Choroid plexus epithelial cell (primary cell): Measurements from ENCODE around the gene UBR4.

Experiments used
- DNase-seq: peaks from one replicate; pipeline ENCODE4 v3.0.0-alpha.2; 2010; ENCODE audit warnings: low read depth
- H3K4me3 ChIP-seq: 2 replicates; pipeline ENCODE4 v1.5.1; 2011; ENCODE audit warnings: low read depth, mild to moderate bottlenecking, control low read depth, low read length, moderate library complexity
- TF ChIP-seq, protein P1 (sequence below): conservative IDR thresholded peaks from 2 replicates; pipeline ENCODE4 v1.5.1; 2011; ENCODE audit warnings: low read depth, mild to moderate bottlenecking, control low read depth, inconsistent platforms, low read length, moderate library complexity

The UBR4 gene

DNA sequence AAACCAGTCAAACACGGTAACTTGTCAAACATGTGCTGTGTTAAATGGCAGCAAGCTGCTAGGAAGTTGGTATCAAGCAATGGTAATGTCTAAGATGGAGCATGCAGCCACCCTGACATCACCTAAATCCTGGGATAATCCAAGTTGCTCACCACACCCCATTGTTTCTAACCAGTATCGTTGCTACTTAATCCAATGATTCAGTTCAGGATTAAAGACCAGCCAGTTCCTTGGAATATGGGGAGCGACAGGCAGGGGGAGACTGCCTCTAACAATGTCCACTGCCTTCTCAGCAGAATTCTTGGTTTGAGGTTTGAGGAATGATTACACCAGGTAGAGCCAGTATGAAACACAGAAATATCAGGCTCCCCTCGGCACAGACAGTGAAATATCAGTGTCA, 131.5 kb downstream of the UBR4 start:
- TF ChIP-seq, protein P1, sequence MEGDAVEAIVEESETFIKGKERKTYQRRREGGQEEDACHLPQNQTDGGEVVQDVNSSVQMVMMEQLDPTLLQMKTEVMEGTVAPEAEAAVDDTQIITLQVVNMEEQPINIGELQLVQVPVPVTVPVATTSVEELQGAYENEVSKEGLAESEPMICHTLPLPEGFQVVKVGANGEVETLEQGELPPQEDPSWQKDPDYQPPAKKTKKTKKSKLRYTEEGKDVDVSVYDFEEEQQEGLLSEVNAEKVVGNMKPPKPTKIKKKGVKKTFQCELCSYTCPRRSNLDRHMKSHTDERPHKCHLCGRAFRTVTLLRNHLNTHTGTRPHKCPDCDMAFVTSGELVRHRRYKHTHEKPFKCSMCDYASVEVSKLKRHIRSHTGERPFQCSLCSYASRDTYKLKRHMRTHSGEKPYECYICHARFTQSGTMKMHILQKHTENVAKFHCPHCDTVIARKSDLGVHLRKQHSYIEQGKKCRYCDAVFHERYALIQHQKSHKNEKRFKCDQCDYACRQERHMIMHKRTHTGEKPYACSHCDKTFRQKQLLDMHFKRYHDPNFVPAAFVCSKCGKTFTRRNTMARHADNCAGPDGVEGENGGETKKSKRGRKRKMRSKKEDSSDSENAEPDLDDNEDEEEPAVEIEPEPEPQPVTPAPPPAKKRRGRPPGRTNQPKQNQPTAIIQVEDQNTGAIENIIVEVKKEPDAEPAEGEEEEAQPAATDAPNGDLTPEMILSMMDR = no peak
- DNase-seq = no peak
- H3K4me3 ChIP-seq = no peak overlapping the region

DNA sequence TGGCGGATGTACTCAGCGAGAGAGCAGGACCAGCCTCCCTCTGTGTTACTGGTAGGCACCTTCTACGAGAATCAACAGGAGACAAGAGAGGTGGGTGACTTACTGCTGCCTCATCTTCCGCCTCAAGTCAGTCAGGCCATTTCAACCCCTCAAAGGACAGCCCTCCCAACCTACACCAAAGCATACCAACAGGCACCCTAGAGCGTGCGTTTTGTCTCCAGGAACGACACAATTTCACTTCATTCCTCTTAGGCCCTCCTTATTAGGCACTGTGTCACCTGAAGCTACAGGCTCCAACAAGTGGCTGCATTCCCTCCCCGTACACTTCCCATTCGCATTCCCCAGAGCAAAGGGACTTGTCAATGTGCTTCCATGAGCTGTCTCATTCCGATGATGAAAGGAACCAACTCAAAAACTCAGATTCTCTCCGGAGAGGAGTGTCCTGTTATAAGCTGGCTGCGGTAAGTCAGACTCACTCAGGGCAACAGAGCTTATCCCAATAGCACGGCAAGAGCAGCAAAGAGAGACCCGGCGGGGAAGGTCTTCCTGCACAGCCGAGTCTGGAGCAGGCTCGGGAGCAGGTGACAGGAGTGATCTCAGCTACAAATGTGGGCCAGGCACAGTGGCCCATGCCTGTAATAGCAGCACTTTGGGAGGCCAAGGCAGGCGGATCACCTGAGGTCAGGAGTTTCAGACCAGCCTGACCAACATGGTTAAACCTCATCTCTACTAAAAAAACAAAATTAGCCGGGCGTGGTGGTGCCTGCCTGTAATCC, 133.0 kb downstream of the UBR4 start:
- DNase-seq = no peak
- TF ChIP-seq, protein P1 = no peak
- no peak overlapping the region for H3K4me3 ChIP-seq

DNA sequence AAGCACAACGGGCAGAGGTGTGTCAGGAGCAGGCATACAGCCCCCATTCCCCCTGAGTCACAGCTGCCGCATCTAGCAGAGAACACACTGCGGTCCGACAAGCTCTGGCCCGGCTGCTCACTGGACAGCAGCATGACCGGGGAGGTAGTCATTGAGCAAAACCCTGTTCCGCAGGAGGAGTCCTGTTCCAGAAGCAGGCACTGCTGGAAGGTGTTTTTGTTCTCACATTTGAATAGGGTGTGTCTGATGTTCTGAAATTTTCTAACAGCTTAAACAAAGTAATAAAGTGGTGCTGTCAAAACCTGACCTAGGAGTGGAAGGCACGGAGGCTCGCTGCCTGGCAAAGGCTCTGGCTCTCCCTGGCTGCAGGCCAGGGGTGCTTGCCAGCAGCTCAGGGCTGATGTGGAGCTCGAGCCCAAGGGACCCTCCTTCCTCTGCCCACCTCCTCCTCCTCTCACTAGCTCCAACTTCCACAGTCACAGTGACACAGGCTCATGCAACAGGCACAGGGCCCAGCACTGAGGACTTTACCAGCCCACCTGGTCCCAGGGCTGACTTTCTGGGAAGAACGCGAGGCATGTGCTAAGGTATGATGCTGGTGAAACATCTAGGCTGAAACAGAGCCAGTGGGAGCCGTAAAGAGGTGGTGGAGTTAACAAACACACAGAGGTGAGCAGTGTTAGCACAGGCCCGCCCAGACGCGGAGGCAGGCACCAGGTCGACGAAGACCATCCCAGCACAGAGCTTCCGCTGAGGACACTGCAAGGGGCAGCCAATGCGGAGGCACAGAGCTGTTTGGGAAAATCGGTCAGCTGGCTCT, 135.0 kb downstream of the UBR4 start:
- TF ChIP-seq, protein P1 = no peak
- H3K4me3 ChIP-seq = no peak overlapping the region
- DNase-seq = no peak

DNA sequence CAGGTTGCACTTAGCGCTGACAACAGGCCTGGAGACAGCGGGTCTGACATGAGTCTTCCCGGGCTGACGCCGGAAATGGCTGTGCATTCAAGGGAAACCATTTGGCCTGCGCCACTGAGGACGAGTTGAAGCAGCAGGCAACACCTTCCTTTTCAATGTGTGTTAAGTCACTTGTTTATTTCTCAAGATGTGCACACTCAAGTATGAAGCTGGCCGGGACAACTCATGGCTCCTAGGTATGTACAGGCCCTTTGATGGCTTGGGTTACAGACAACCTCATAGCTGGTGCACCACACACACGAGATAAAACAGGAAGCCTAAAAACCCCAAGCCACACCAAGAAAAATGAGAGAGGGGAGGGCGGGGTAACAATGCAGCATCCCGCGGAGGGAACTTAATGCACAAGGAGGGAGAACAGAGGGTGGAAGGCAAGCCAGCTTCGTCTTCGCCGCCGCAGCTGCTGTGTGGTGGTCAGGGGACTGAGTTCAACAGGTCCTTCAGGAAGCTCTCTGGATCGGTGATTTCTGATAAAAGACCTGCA, 135.6 kb downstream of the UBR4 start:
- TF ChIP-seq, protein P1 = no peak
- H3K4me3 ChIP-seq = no peak overlapping the region
- no peak for DNase-seq

DNA sequence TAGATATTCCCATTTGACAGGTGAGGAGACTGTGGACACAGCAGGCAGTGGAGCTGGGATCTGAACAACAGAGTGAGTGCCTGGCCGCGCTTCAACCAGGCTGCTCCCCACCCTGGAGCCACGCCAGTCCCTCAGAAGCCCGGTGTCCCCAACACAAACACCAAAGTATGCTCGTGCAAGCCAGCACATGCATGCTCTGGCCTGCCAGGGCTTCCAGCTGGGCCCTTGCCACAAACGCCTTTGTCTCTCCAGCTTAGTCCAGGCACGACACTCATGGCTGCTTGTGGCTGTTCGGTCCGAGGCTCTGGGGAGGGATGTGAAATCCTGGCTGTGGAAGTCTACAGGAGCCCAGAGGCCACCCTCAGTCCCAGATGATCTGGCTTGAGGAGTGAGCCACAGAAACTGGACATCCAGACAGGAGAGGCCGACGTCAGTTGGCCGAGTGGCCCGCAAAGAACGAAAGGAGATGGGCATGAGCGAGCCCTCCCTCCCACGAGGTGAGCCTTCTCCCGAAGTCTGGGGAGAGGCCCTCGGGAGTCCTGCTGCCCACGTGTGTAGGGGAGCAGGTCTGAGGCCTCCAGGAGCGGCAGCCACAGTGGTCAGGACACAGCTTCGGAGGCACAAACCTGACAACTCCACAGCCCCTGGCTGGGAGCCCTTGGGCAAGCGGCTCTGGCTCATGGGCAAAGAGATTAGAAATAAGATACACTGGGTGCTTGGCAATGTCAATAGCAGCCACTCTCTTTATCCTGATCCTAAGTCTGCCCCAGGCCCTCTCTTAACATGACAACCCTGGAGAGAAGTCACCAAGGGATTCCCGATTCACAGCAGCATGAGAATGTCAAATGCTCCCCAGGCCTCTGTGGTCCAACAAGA, 136.5 kb downstream of the UBR4 start:
- no peak for DNase-seq
- no peak overlapping the region for H3K4me3 ChIP-seq

More for the DNA sequence above, 136.5 kb downstream of the UBR4 start:
- TF ChIP-seq, protein P1 = no peak
